ENCODE data around the gene MEOX2.

MEOX2 gene

GRCh38 chr7:15607529-15608210 is 78.8 kb downstream of the MEOX2 start:
- no peak for DNase-seq

- no peak for DNase-seq
Observed at GRCh38 chr7:15606561-15606960, 79.9 kb downstream of the MEOX2 start.

- DNase-seq, result no peak
Observed at GRCh38 chr7:15604166-15604565, 82.3 kb downstream of the MEOX2 start.

GRCh38 chr7:15603124-15603523 is 83.4 kb downstream of the MEOX2 start:
- no peak for DNase-seq

- DNase-seq, result no peak
Observed at GRCh38 chr7:15602236-15602635, 84.2 kb downstream of the MEOX2 start.

GRCh38 chr7:15601175-15601574 is 85.3 kb downstream of the MEOX2 start:
- DNase-seq, result no peak

- DNase-seq, result no peak
Observed at GRCh38 chr7:15600298-15600697, 86.2 kb downstream of the MEOX2 start.

- DNase-seq, result no peak
Observed at GRCh38 chr7:15594461-15594860, 92.0 kb downstream of the MEOX2 start.

GRCh38 chr7:15593382-15593781 is 93.1 kb downstream of the MEOX2 start:
- DNase-seq, result no peak

- DNase-seq, result no peak
Observed at GRCh38 chr7:15586266-15586665, 100.2 kb downstream of the MEOX2 start.

GRCh38 chr7:15584575-15584974 is 101.9 kb downstream of the MEOX2 start:
- no peak for DNase-seq

- no peak for DNase-seq
Observed at GRCh38 chr7:15582773-15583172, 103.7 kb downstream of the MEOX2 start.

GRCh38 chr7:15581352-15581951 is 105.0 kb downstream of the MEOX2 start:
- DNase-seq, result no peak

GRCh38 chr7:15580604-15581351 is 105.7 kb downstream of the MEOX2 start:
- DNase-seq, result no peak

- no peak for DNase-seq
Observed at GRCh38 chr7:15577600-15577999, 108.9 kb downstream of the MEOX2 start.

GRCh38 chr7:15571301-15571878 is 115.1 kb downstream of the MEOX2 start:
- DNase-seq, result no peak

- no peak for DNase-seq
Observed at GRCh38 chr7:15567652-15568051, 118.8 kb downstream of the MEOX2 start.

- no peak for DNase-seq
Observed at GRCh38 chr7:15567036-15567435, 119.4 kb downstream of the MEOX2 start.

GRCh38 chr7:15566476-15566875 is 120.0 kb downstream of the MEOX2 start:
- DNase-seq, result no peak

GRCh38 chr7:15561835-15562234 is 124.6 kb downstream of the MEOX2 start, which contains the start of gene AGMO:
TSS of gene AGMO (minus strand) at chr7:15562015.
- no peak for DNase-seq
